Measurements from ENCODE around the gene RSPO1.

- TF ChIP-seq CTCF (IDR thresholded peaks at IDR 0.05 in 4 of 5, conservative IDR thresholded peaks at IDR 0.05 in 1 of 5) (no peak), POLR2A (IDR thresholded peaks at IDR 0.05) (no peak)
Observed at GRCh38 chr1:37636435-37636834, 1.7 kb upstream of the RSPO1 start.
